ENCODE measurements around the gene SAMSN1.

DNA sequence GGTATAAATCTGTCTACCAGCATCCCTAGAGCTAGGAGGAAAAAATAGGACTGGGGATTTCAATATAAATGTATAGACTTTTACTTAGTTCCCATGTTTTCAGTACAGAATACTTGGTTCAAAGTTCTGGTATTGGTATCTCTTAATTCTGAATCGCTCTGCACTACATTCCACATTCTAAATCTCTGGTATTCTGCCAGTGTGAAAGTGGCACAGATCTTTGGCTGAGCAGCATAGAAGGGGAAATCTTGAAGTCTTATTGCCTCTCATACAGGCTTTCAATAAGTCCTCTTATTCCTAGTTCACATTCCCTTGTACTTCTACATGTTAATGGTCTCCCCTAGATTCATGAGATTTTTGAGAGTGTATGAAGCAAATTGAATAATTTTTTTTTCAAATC, 89.2 kb downstream of the SAMSN1 start:
- TF ChIP-seq, protein P1, sequence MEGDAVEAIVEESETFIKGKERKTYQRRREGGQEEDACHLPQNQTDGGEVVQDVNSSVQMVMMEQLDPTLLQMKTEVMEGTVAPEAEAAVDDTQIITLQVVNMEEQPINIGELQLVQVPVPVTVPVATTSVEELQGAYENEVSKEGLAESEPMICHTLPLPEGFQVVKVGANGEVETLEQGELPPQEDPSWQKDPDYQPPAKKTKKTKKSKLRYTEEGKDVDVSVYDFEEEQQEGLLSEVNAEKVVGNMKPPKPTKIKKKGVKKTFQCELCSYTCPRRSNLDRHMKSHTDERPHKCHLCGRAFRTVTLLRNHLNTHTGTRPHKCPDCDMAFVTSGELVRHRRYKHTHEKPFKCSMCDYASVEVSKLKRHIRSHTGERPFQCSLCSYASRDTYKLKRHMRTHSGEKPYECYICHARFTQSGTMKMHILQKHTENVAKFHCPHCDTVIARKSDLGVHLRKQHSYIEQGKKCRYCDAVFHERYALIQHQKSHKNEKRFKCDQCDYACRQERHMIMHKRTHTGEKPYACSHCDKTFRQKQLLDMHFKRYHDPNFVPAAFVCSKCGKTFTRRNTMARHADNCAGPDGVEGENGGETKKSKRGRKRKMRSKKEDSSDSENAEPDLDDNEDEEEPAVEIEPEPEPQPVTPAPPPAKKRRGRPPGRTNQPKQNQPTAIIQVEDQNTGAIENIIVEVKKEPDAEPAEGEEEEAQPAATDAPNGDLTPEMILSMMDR (IDR thresholded peaks at IDR 0.05) = no peak
- TF ChIP-seq POLR2AphosphoS5 (IDR thresholded peaks at IDR 0.05) (no peak), POLR2A (IDR thresholded peaks at IDR 0.05) (no peak), EP300 (IDR thresholded peaks at IDR 0.05; ENCODE audit: low read depth) (no peak)
